Posterior vena cava (tissue), 2 donors: ENCODE data around the gene SERBP1. TPM values are rescaled to one million over a fixed set of nuclear protein-coding genes. Genes with fewer than 3 reads are reported as not detected.
"Not testable (repeated sequence)": the region's sequence is repeated elsewhere in the genome, so short reads cannot be mapped to it uniquely, and the experiment has no call there.

Source experiments
- DNase-seq: peaks from one replicate; pipeline ENCODE4 v3.0.0-alpha.2; 2020; ENCODE audit warnings: low spot score
- intact Hi-C, 2 donors: fragments of 100-400 bp; cut with DNase I; formaldehyde crosslinking; loops; one replicate each; pipeline versions ENCODE4 v1.14.1 to v1.14.2; 2022 to 2023
- total RNA-seq, 2 donors: library from RNA; stranded (reverse); fragmentation: NEBNext Ultra II Directional; extraction: Animal tissue kit (Norgen Biotek cat#: 25700); gene quantifications; one replicate each; pipeline ENCODE4 v1.2.1, GENCODE V29; 2021
- donor health status: DM: yes; HTN: yes; CAD: no.
- donor health status: DM: yes; HTN: yes; CAD: no.

SERBP1 gene
- total RNA-seq, 2 donors from 2014 or later, result 119 to 139 TPM

- DNase-seq, intact Hi-C loops: not testable (repeated sequence)
Observed at GRCh38 chr1:67446014-67446413, 15.8 kb upstream of the SERBP1 start.

- no peak for DNase-seq
- intact Hi-C loops, result no loop called here
Observed at GRCh38 chr1:67441739-67442281, 11.6 kb upstream of the SERBP1 start.

- DNase-seq, result no peak
- intact Hi-C loops, result no loop called here
Observed at GRCh38 chr1:67441183-67441582, 11.0 kb upstream of the SERBP1 start.

- no peak for DNase-seq
Observed at GRCh38 chr1:67440339-67440738, 10.1 kb upstream of the SERBP1 start.

GRCh38 chr1:67439277-67440029 lies 9.3 kb upstream of the SERBP1 start:
- no peak for DNase-seq
- intact Hi-C loops, result no loop called here

More at GRCh38 chr1:67440339-67440738, 10.1 kb upstream of the SERBP1 start:
- intact Hi-C loops, result no loop called here

- no peak for DNase-seq
- intact Hi-C loops, result no loop called here
Observed at GRCh38 chr1:67437961-67438360, 7.8 kb upstream of the SERBP1 start.

- intact Hi-C loops, result no loop called here
- DNase-seq, result no peak
Observed at GRCh38 chr1:67436511-67437055, 6.4 kb upstream of the SERBP1 start.

- intact Hi-C loops, result no loop called here
- DNase-seq, result no peak
Observed at GRCh38 chr1:67434491-67434890, 4.3 kb upstream of the SERBP1 start.

GRCh38 chr1:67433837-67434236 lies 3.6 kb upstream of the SERBP1 start:
- intact Hi-C loops, result no loop called here
- no peak for DNase-seq

GRCh38 chr1:67432745-67433144 lies 2.5 kb upstream of the SERBP1 start:
- intact Hi-C loops, result no loop called here
- DNase-seq, result no peak

GRCh38 chr1:67431869-67432578 lies 1.8 kb upstream of the SERBP1 start:
- DNase-seq, result peak; percentile 16
- intact Hi-C loops, result no loop called here

GRCh38 chr1:67431156-67431765 lies 1.1 kb upstream of the SERBP1 start:
- intact Hi-C loops, result no loop called here

GRCh38 chr1:67429528-67430357 lies 459 bp downstream of the SERBP1 start:
- DNase-seq, result peak; percentile 84
- intact Hi-C loops, result no loop called here

More at GRCh38 chr1:67431156-67431765, 1.1 kb upstream of the SERBP1 start:
- no peak for DNase-seq

- intact Hi-C loops, result no loop called here
- DNase-seq, result peak; percentile 42
Observed at GRCh38 chr1:67429011-67429527, 1.1 kb downstream of the SERBP1 start.

GRCh38 chr1:67427947-67428346 lies 2.3 kb downstream of the SERBP1 start:
- no peak for DNase-seq
- intact Hi-C loops, result no loop called here

- intact Hi-C loops, result no loop called here
- no peak for DNase-seq
Observed at GRCh38 chr1:67427465-67427864, 2.7 kb downstream of the SERBP1 start.

GRCh38 chr1:67420835-67421492 lies 9.2 kb downstream of the SERBP1 start:
- no peak for DNase-seq
- intact Hi-C loops, result no loop called here
